Stimulated activated CD4-positive, alpha-beta T cell treated with anti-CD3 and anti-CD28 coated beads, Interleukin-2, amount 100 ng/mL, for 48 hours (primary cell): ENCODE results near the gene CACNB2.
A peak's percentile ranks its signal among the peaks of the same experiment; 100 is the strongest.

Source experiments
- DNase-seq, 2 donors: peaks; one replicate each; pipeline ENCODE4 v3.0.0-alpha.2; 2020

Gene CACNB2

GRCh38 chr10:18472977-18473376, 332.8 kb downstream of the CACNB2 start:
- DNase-seq, result no peak

- no peak for DNase-seq
These were observed 333.3 kb downstream of the CACNB2 start for GRCh38 chr10:18473424-18474117.

- DNase-seq, result no peak
These were observed 333.9 kb downstream of the CACNB2 start for GRCh38 chr10:18474118-18474455.

- DNase-seq, result no peak
These were observed 335.9 kb downstream of the CACNB2 start for GRCh38 chr10:18476076-18476647.

- DNase-seq, result no peak
These were observed 338.1 kb downstream of the CACNB2 start for GRCh38 chr10:18478354-18478753.

- no peak for DNase-seq
These were observed 339.3 kb downstream of the CACNB2 start for GRCh38 chr10:18479502-18479901.

GRCh38 chr10:18483516-18484186, 343.4 kb downstream of the CACNB2 start:
- DNase-seq, result no peak

GRCh38 chr10:18486438-18486837, 346.2 kb downstream of the CACNB2 start:
- DNase-seq, result no peak

GRCh38 chr10:18490755-18491154, 350.5 kb downstream of the CACNB2 start:
- DNase-seq, result no peak

- DNase-seq, result no peak
These were observed 357.7 kb downstream of the CACNB2 start for GRCh38 chr10:18497806-18498369.

- DNase-seq, result no peak
These were observed 358.8 kb downstream of the CACNB2 start for GRCh38 chr10:18498998-18499397.

GRCh38 chr10:18500576-18500975, 360.4 kb downstream of the CACNB2 start:
- DNase-seq, result no peak

- DNase-seq, result peak in 1 of 2 donors; percentile 1
These were observed 361.0 kb downstream of the CACNB2 start for GRCh38 chr10:18501198-18501597.

- DNase-seq, result no peak
These were observed 361.4 kb downstream of the CACNB2 start for GRCh38 chr10:18501629-18502028.

GRCh38 chr10:18504161-18504560, 363.9 kb downstream of the CACNB2 start:
- DNase-seq, result no peak

- no peak for DNase-seq
These were observed 365.4 kb downstream of the CACNB2 start for GRCh38 chr10:18505456-18506118.

GRCh38 chr10:18508587-18508986, 368.4 kb downstream of the CACNB2 start:
- DNase-seq, result no peak

- no peak for DNase-seq
These were observed 374.3 kb downstream of the CACNB2 start for GRCh38 chr10:18514537-18514936.

- DNase-seq, result no peak
These were observed 376.6 kb downstream of the CACNB2 start for GRCh38 chr10:18516851-18517250.

GRCh38 chr10:18523025-18523424, 382.8 kb downstream of the CACNB2 start:
- no peak for DNase-seq

GRCh38 chr10:18523858-18524257, 383.6 kb downstream of the CACNB2 start:
- DNase-seq, result no peak

GRCh38 chr10:18527687-18528086, 387.5 kb downstream of the CACNB2 start:
- no peak for DNase-seq

- DNase-seq, result no peak
These were observed 388.1 kb downstream of the CACNB2 start for GRCh38 chr10:18528292-18528691.
